HepG2 (cell line): ENCODE measurements around the gene IRS2.

Source experiments
- HCFC1 ChIP-seq: fragments of 150-350 bp; IDR thresholded peaks from 2 replicates; pipeline ENCODE4 v1.6.1; 2014; ENCODE audit warnings: low read depth, low read length
- HNRNPLL ChIP-seq: fragments of 200-400 bp; formaldehyde crosslinking; IDR thresholded peaks from 2 replicates; pipeline ENCODE4 v1.6.1; 2017; ENCODE audit warnings: mild to moderate bottlenecking, low read depth, low read length; ENCODE audit not compliant: poor library complexity, severe bottlenecking
- MAFK ChIP-seq, 2 experiments: IDR thresholded peaks in 1 of 2; conservative IDR thresholded peaks in 1 of 2; 2 replicates each; pipeline ENCODE4 v1.6.1; 2011; ENCODE audit warnings: improper control_type of control experiment in 2 of 2, low read length in 2 of 2
- PHF8 ChIP-seq: sonication (generic); formaldehyde crosslinking; IDR thresholded peaks from 2 replicates; pipeline ENCODE4 v1.5.0; 2020; ENCODE audit warnings: missing genetic modification reagents
- STAG1 ChIP-seq: sonication (generic); formaldehyde crosslinking; IDR thresholded peaks from 2 replicates; pipeline ENCODE4 v1.4.0; 2020; ENCODE audit warnings: missing genetic modification reagents
- TRIM24 ChIP-seq: sonication (generic); formaldehyde crosslinking; IDR thresholded peaks from 2 replicates; pipeline ENCODE4 v1.8.0; 2022; ENCODE audit warnings: mild to moderate bottlenecking, missing genetic modification reagents
- ZNF274 ChIP-seq: sonication (generic); formaldehyde crosslinking; IDR thresholded peaks from 2 replicates; pipeline ENCODE4 v1.5.1; 2020; ENCODE audit warnings: mild to moderate bottlenecking, missing genetic modification reagents
- ZNF335 ChIP-seq: sonication (generic); formaldehyde crosslinking; IDR thresholded peaks from 2 replicates; pipeline ENCODE4 v1.4.0; 2020; ENCODE audit warnings: missing genetic modification reagents
- TF ChIP-seq, protein P1 (sequence below): sonication (generic); formaldehyde crosslinking; IDR thresholded peaks from 2 replicates; pipeline ENCODE4 v1.4.0; 2020; ENCODE audit warnings: missing genetic modification reagents
- TF ChIP-seq, protein P2 (sequence below): sonication (generic); formaldehyde crosslinking; IDR thresholded peaks from 2 replicates; pipeline ENCODE4 v1.9.0; 2021; ENCODE audit warnings: missing genetic modification reagents, borderline replicate concordance

DNA sequence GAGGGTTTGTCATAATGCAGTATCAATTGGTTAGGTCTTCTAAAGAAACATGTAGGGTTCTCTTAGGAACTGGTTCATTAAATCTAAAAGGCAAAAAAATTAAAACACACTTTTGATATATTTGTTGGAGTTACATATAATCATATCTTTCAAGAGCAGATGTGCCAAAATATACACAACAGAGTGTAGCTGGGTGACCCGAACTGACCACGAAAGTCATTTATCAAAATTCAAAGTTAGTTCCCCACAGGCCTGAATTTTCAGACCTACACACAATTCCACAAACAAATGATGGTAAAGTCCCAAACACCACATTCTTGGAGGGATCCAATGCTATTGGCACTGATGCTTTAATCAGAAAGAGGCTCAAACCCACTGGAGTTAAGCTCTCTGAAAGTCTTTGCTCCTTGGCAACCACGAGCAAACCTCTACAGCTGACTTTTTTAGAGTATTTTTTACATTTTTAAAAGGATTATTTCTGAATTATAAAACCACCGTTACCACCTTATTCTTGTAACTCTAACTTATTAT lies 50.9 kb downstream of the IRS2 start:
- TF ChIP-seq TRIM24: no peak
- TF ChIP-seq ZNF274 (CRISPR knock-in tag): no peak
- no peak for TF ChIP-seq STAG1
- TF ChIP-seq HNRNPLL: no peak
- TF ChIP-seq, protein P1, sequence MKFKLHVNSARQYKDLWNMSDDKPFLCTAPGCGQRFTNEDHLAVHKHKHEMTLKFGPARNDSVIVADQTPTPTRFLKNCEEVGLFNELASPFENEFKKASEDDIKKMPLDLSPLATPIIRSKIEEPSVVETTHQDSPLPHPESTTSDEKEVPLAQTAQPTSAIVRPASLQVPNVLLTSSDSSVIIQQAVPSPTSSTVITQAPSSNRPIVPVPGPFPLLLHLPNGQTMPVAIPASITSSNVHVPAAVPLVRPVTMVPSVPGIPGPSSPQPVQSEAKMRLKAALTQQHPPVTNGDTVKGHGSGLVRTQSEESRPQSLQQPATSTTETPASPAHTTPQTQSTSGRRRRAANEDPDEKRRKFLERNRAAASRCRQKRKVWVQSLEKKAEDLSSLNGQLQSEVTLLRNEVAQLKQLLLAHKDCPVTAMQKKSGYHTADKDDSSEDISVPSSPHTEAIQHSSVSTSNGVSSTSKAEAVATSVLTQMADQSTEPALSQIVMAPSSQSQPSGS (CRISPR knock-in tag): no peak
- no peak for TF ChIP-seq HCFC1
- no peak for TF ChIP-seq MAFK (conservative IDR thresholded peaks at IDR 0.05 in 1 of 2, IDR thresholded peaks at IDR 0.05 in 1 of 2; ENCODE audit: low read length in 2 of 2)
- TF ChIP-seq ZNF335 (CRISPR knock-in tag): no peak
- TF ChIP-seq, protein P2, sequence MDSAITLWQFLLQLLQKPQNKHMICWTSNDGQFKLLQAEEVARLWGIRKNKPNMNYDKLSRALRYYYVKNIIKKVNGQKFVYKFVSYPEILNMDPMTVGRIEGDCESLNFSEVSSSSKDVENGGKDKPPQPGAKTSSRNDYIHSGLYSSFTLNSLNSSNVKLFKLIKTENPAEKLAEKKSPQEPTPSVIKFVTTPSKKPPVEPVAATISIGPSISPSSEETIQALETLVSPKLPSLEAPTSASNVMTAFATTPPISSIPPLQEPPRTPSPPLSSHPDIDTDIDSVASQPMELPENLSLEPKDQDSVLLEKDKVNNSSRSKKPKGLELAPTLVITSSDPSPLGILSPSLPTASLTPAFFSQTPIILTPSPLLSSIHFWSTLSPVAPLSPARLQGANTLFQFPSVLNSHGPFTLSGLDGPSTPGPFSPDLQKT (CRISPR knock-in tag): no peak
- TF ChIP-seq PHF8: no peak
